ENCODE results near the gene PLXNA1.

Gene PLXNA1

GRCh38 chr3:126968391-126969390, 14.2 kb upstream of the PLXNA1 start:
- DNase-seq: no peak

GRCh38 chr3:126969586-126969985, 13.3 kb upstream of the PLXNA1 start:
- no peak for DNase-seq

- no peak for DNase-seq
Observed at GRCh38 chr3:126970101-126970500, 12.8 kb upstream of the PLXNA1 start.

GRCh38 chr3:126970921-126971320, 12.0 kb upstream of the PLXNA1 start:
- DNase-seq: no peak

GRCh38 chr3:126971891-126972351, 11.0 kb upstream of the PLXNA1 start:
- DNase-seq: no peak

- DNase-seq: no peak
Observed at GRCh38 chr3:126972866-126973265, 10.0 kb upstream of the PLXNA1 start.

GRCh38 chr3:126973814-126974213, 9.1 kb upstream of the PLXNA1 start:
- DNase-seq: no peak

GRCh38 chr3:126974756-126975155, 8.2 kb upstream of the PLXNA1 start:
- DNase-seq: no peak

GRCh38 chr3:126976906-126977305, 6.0 kb upstream of the PLXNA1 start:
- DNase-seq: no peak

GRCh38 chr3:126977821-126978220, 5.1 kb upstream of the PLXNA1 start:
- DNase-seq: no peak

- no peak for DNase-seq
Observed at GRCh38 chr3:126978291-126978690, 4.6 kb upstream of the PLXNA1 start.

- DNase-seq: no peak
Observed at GRCh38 chr3:126979046-126979628, 3.8 kb upstream of the PLXNA1 start.

GRCh38 chr3:126980266-126980811, 2.6 kb upstream of the PLXNA1 start:
- no peak for DNase-seq

GRCh38 chr3:126982126-126982470, 817 bp upstream of the PLXNA1 start:
- no peak for DNase-seq

GRCh38 chr3:126983276-126983652, 349 bp downstream of the PLXNA1 start:
- DNase-seq: no peak

GRCh38 chr3:126983653-126984390, 907 bp downstream of the PLXNA1 start:
- DNase-seq: peak; percentile 44

GRCh38 chr3:126984391-126985131, 1.6 kb downstream of the PLXNA1 start:
- DNase-seq: no peak

- DNase-seq: no peak
Observed at GRCh38 chr3:126985132-126985985, 2.4 kb downstream of the PLXNA1 start.

- DNase-seq: no peak
Observed at GRCh38 chr3:126986001-126986400, 3.1 kb downstream of the PLXNA1 start.

- no peak for DNase-seq
Observed at GRCh38 chr3:126987129-126987528, 4.2 kb downstream of the PLXNA1 start.

GRCh38 chr3:126987596-126987995, 4.7 kb downstream of the PLXNA1 start:
- no peak for DNase-seq
